Colonic mucosa (tissue), 4 donors: ENCODE data around the gene CD80. TPM values are rescaled to one million over a fixed set of nuclear protein-coding genes. Genes with fewer than 3 reads are reported as not detected.

Source experiments
- DNase-seq: peaks from one replicate; pipeline ENCODE4 v3.0.0-alpha.2; 2020
- H3K27ac ChIP-seq: fragments of 200-600 bp; one replicate; pipeline ENCODE4 v1.8.0; 2021
- H3K27me3 ChIP-seq: fragments of 200-600 bp; one replicate; pipeline ENCODE4 v1.8.0; 2021
- H3K36me3 ChIP-seq: fragments of 200-600 bp; one replicate; pipeline ENCODE4 v1.8.0; 2021
- H3K4me1 ChIP-seq: fragments of 200-600 bp; one replicate; pipeline ENCODE4 v1.8.0; 2021; ENCODE audit warnings: mild to moderate bottlenecking
- H3K4me3 ChIP-seq: fragments of 200-600 bp; one replicate; pipeline ENCODE4 v1.8.0; 2021
- H3K9ac ChIP-seq, 2 donors: one replicate each; pipeline ENCODE4 v1.7.0; 2013; ENCODE audit warnings: control low read depth in 2 of 2, low read depth in 2 of 2, low read length in 2 of 2
- H3K9me3 ChIP-seq: fragments of 200-600 bp; one replicate; pipeline ENCODE4 v1.8.0; 2021
- intact Hi-C: fragments of 100-400 bp; cut with DNase I; formaldehyde crosslinking; loops from one replicate; pipeline ENCODE4 v1.14.1; 2022
- total RNA-seq, 2 donors: library from RNA; stranded (reverse); fragmentation: NEBNext Ultra II Directional in 1 of 2; extraction: Animal tissue kit (Norgen Biotek cat#: 25700) in 1 of 2; gene quantifications; one replicate each; pipeline ENCODE4 v1.2.1, GENCODE V29; 2021
- TF ChIP-seq, protein P1 (sequence below): fragments of 200-600 bp; IDR thresholded peaks from one replicate; pipeline ENCODE4 v1.8.0; 2022; ENCODE audit warnings: antibody characterized with exemption, mild to moderate bottlenecking
- donor health status: healthy.
- donor health status: DM: no; HTN: no; CAD: no.
- donor health status: DM: no; HTN: no; CAD: no.

The CD80 gene, protein sequence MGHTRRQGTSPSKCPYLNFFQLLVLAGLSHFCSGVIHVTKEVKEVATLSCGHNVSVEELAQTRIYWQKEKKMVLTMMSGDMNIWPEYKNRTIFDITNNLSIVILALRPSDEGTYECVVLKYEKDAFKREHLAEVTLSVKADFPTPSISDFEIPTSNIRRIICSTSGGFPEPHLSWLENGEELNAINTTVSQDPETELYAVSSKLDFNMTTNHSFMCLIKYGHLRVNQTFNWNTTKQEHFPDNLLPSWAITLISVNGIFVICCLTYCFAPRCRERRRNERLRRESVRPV
- total RNA-seq: under 1 TPM; 0.29 to 0.30 TPM

DNA sequence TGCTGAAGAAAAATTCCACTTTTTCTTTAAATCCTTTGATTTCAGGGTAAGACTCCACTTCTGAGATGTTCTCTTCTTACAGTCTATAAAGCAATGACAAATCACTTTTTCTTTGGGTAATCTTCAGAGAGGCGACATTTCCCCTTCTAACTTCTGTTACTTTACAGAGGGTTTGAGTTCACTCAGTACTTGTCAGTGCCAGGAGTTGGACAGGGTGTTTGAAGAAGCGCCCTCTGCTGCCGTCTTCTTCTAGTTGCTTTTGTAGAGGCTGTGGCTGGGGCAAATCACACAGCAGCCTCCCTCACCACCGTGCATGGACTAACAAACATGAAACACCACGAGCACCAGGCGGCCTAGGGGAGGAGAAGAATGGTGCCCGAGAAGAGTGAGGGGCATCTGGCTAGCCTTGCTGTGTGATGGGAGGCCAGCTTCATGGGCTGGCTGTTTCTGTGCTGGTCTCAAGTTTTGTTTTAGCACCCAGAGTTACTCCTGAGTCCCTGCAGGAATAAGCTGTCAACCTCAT is at the start of gene CD80:
Gene CD80 (minus strand): TSS at position 174 of the 523 bp plus-strand sequence. CDS start 1,886 bp downstream, outside the sequence.
- DNase-seq: peak; percentile 70
- H3K36me3 ChIP-seq: no peaks in the 10 kb centered on the region
- H3K9me3 ChIP-seq: no peaks in the 10 kb centered on the region
- no peaks in the 10 kb centered on the region for H3K4me1 ChIP-seq
- intact Hi-C loops: no loop called here
- TF ChIP-seq, protein P1, sequence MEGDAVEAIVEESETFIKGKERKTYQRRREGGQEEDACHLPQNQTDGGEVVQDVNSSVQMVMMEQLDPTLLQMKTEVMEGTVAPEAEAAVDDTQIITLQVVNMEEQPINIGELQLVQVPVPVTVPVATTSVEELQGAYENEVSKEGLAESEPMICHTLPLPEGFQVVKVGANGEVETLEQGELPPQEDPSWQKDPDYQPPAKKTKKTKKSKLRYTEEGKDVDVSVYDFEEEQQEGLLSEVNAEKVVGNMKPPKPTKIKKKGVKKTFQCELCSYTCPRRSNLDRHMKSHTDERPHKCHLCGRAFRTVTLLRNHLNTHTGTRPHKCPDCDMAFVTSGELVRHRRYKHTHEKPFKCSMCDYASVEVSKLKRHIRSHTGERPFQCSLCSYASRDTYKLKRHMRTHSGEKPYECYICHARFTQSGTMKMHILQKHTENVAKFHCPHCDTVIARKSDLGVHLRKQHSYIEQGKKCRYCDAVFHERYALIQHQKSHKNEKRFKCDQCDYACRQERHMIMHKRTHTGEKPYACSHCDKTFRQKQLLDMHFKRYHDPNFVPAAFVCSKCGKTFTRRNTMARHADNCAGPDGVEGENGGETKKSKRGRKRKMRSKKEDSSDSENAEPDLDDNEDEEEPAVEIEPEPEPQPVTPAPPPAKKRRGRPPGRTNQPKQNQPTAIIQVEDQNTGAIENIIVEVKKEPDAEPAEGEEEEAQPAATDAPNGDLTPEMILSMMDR: peak; percentile 28
- H3K27ac ChIP-seq: no peak within 1 kb of the TSS
- H3K9ac ChIP-seq: no peak within 1 kb of the TSS
- H3K27me3 ChIP-seq: no peaks in the 10 kb centered on the region
- H3K4me3 ChIP-seq: no peak within 1 kb of the TSS

DNA sequence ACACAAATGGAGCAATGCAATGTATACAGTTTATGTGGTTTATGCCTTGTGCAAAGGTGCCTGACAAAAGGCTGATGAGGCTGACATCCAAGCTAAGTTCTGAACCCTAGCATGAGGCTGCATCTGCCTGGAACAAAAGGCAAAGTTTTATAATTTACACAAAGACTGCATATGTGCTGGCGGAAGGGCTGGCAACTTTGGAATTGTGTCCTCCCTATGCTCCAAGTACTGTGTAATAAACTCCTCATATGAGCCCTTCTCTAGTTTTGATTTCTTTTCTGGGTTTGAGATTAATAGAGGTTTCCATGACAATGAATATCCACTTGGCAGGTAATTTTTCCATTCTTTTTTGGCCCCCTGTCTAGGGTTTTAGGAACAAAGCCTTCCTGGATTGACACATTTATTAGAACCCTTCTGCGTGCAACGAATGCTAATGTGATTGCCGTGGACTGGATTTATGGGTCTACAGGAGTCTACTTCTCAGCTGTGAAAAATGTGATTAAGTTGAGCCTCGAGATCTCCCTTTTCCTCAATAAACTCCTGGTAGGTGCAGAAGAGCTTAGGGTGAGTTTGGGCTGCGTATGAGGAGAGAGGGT is 49.1 kb upstream of the CD80 start:
- TF ChIP-seq, protein P1: no peak
- Histone ChIP-seq H3K27me3 (no peaks in the 10 kb centered on the region), H3K9ac (no peak overlapping the region), H3K4me1 (no peaks in the 10 kb centered on the region), H3K4me3 (no peak overlapping the region), H3K36me3 (no peaks in the 10 kb centered on the region), H3K27ac (no peak overlapping the region), H3K9me3 (no peaks in the 10 kb centered on the region)
- DNase-seq: no peak
- intact Hi-C loops: no loop called here

DNA sequence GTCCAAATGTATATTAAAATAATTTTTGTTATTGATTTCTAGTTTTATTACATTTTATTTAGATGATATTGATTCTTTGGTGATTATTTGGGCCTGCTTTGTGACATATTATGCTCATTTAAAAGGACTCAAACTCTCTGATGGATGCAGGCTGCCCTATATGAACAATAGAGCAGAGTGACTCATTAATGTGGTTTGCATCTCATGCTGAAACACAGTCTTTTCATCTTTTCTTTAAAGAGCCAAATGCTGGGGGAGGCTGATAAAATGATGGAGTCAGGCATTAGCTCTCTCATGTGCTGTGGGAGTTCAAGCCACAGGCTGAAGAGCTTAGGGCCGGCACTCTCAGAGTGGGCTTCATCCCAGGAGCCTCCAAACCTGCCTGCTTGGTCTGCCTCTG is 45.5 kb upstream of the CD80 start:
- no peak overlapping the region for H3K4me3 ChIP-seq
- H3K9ac ChIP-seq: no peak overlapping the region
- no peak for DNase-seq
- H3K9me3 ChIP-seq: no peaks in the 10 kb centered on the region
- intact Hi-C loops: no loop called here
- H3K4me1 ChIP-seq: no peaks in the 10 kb centered on the region
- TF ChIP-seq, protein P1: no peak
- H3K27ac ChIP-seq: no peak overlapping the region
- H3K36me3 ChIP-seq: no peaks in the 10 kb centered on the region
- no peaks in the 10 kb centered on the region for H3K27me3 ChIP-seq

DNA sequence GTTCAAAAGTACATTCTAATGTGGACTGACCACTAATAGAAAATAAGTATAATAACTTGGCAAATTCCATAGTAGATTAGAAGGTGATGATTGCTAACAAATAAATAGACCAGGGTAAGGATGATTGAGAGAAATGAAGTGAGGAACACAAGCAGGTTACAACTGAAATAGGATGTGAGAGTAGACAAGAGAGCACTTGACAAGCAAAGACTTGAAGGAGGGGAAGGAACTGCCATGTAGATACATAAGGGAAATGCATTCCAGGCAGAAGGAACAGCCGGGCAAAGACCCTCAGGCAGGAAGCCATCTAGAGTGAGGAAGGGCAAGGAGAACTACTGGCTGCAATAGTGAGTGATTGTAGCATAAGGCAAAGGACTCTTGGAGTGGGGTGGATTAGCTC is 43.3 kb upstream of the CD80 start:
- no peak overlapping the region for H3K9ac ChIP-seq
- TF ChIP-seq, protein P1: no peak
- H3K27me3 ChIP-seq: no peaks in the 10 kb centered on the region
- no peaks in the 10 kb centered on the region for H3K9me3 ChIP-seq
- no peak overlapping the region for H3K4me3 ChIP-seq
- DNase-seq: no peak
- intact Hi-C loops: no loop called here
- H3K36me3 ChIP-seq: no peaks in the 10 kb centered on the region
- H3K27ac ChIP-seq: no peak overlapping the region
- H3K4me1 ChIP-seq: no peaks in the 10 kb centered on the region

DNA sequence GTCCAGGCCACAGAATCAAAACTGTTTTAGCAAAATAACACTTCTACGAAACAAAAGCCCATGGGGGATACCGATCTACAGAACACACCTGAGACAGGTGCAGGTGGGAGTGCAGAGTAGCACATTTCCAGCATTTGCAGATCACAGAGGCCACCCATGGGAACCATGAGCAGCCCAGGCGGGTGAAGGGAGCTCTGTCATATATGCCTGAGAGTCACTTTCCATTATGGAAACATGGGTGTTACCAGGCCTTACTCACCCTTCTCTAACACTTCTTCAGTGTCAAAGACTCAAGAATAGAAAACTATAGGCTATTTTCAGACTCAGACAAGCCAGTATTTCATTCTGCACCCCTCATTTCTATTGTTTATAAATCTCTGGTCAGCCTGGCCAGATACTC is 41.7 kb upstream of the CD80 start:
- DNase-seq: no peak
- Histone ChIP-seq H3K27me3 (no peaks in the 10 kb centered on the region), H3K36me3 (no peaks in the 10 kb centered on the region), H3K9ac (no peak overlapping the region), H3K27ac (no peak overlapping the region), H3K4me3 (no peak overlapping the region), H3K9me3 (no peaks in the 10 kb centered on the region), H3K4me1 (no peaks in the 10 kb centered on the region)
- intact Hi-C loops: no loop called here
- TF ChIP-seq, protein P1: no peak
